PC-9 (cell line): ENCODE data around the gene ESPNL. TPM values are rescaled to one million over a fixed set of nuclear protein-coding genes. Genes with fewer than 3 reads are reported as not detected.
"Not testable (repeated sequence)": the region's sequence is repeated elsewhere in the genome, so short reads cannot be mapped to it uniquely, and the experiment has no call there.

ENCODE experiments used
- BruUV-seq: library from RNA; stranded (reverse); fragments of 400-500 nt; replicated peaks from 2 replicates; lab custom pipeline; 2021; lab: Mats Ljungman, UMichigan
- CTCF ChIA-PET: fragments of 300-600 bp; sonication (Branson Sonifier 250); formaldehyde crosslinking; loops from one replicate; lab custom pipeline; 2022; ENCODE audit warnings: antibody characterized with exemption; lab: Charles Lee
- POLR2A ChIA-PET: fragments of 300-600 bp; sonication (Branson Sonifier 250); formaldehyde crosslinking; loops from one replicate; lab custom pipeline; 2022; ENCODE audit warnings: antibody characterized with exemption; ENCODE audit not compliant: unreplicated experiment; lab: Charles Lee
- DNase-seq, 2 experiments: peaks; one replicate each; pipeline versions ENCODE4 v3.0.0 to v3.0.0-alpha.2; 2015 to 2022; ENCODE audit warnings: mixed read lengths in 1 of 2
- H2AFZ ChIP-seq: fragments of 200-600 bp; sonication (generic); 2 replicates; pipeline ENCODE4 v1.8.1; 2017; ENCODE audit warnings: antibody characterized with exemption
- H3F3A ChIP-seq: fragments of 200-600 bp; sonication (generic); 2 replicates; pipeline ENCODE4 v1.8.1; 2017; ENCODE audit warnings: antibody characterized with exemption, mild to moderate bottlenecking, low read depth; ENCODE audit not compliant: insufficient read depth
- H3K27ac ChIP-seq: fragments of 200-600 bp; sonication (generic); 2 replicates; pipeline ENCODE4 v1.6.1; 2016; ENCODE audit warnings: mixed run types
- H3K27me3 ChIP-seq: fragments of 200-600 bp; sonication (generic); 2 replicates; pipeline ENCODE4 v1.6.1; 2016; ENCODE audit warnings: low read depth, mixed run types; ENCODE audit not compliant: insufficient read depth
- H3K36me3 ChIP-seq: fragments of 200-600 bp; sonication (generic); 2 replicates; pipeline ENCODE4 v1.6.1; 2016; ENCODE audit warnings: low read depth, mixed run types
- H3K4me1 ChIP-seq: fragments of 200-600 bp; sonication (generic); replicated peaks from 2 replicates; pipeline ENCODE4 v1.6.1; 2016; ENCODE audit warnings: mixed run types; ENCODE audit not compliant: insufficient read depth
- H3K4me2 ChIP-seq: fragments of 200-600 bp; sonication (generic); 2 replicates; pipeline ENCODE4 v1.6.1; 2017; ENCODE audit warnings: mixed run types
- H3K4me3 ChIP-seq: fragments of 200-600 bp; sonication (generic); 2 replicates; pipeline ENCODE4 v1.6.1; 2016; ENCODE audit warnings: mixed run types
- H3K79me2 ChIP-seq: fragments of 200-600 bp; sonication (generic); 2 replicates; pipeline ENCODE4 v1.6.1; 2017; ENCODE audit warnings: low read depth, mixed run types
- H3K9me2 ChIP-seq: fragments of 200-600 bp; sonication (generic); 2 replicates; pipeline ENCODE4 v1.8.1; 2017; ENCODE audit warnings: mild to moderate bottlenecking; ENCODE audit not compliant: insufficient read depth
- H3K9me3 ChIP-seq: fragments of 200-600 bp; sonication (generic); 2 replicates; pipeline ENCODE4 v1.8.1; 2016; ENCODE audit warnings: low read depth; ENCODE audit not compliant: insufficient read depth
- H4K20me1 ChIP-seq: fragments of 200-600 bp; sonication (generic); 2 replicates; pipeline ENCODE4 v1.8.1; 2017; ENCODE audit not compliant: insufficient read depth
- CTCF ChIP-seq: fragments of 200-600 bp; sonication (generic); conservative IDR thresholded peaks from 2 replicates; pipeline ENCODE4 v1.6.1; 2017; ENCODE audit warnings: mixed run types, antibody characterized with exemption, mild to moderate bottlenecking, moderate library complexity
- EZH2 ChIP-seq: fragments of 200-600 bp; sonication (generic); IDR thresholded peaks from 2 replicates; pipeline ENCODE4 v1.8.0; 2017; ENCODE audit warnings: antibody characterized with exemption, low read depth
- intact Hi-C: fragments of 100-400 bp; cut with micrococcal nuclease; formaldehyde crosslinking; loops from one replicate; pipeline ENCODE4 v1.10.0; 2022; ENCODE audit not compliant: unreplicated experiment
- total RNA-seq: library from RNA; stranded (reverse); gene quantifications from 2 replicates; pipeline ENCODE4 v1.2.3, GENCODE V29; 2021

Gene ESPNL
- total RNA-seq, 1 experiment from 2014 or later = 1.1 TPM

- Histone ChIP-seq H3F3A (peaks cover 47% of the 10 kb centered on the region), H3K27me3 (no peaks in the 10 kb centered on the region), H3K4me2 (peak overlapping the region; percentile 60), H3K36me3 (peaks cover 24% of the 10 kb centered on the region; the same call in 1 of the 2 replicates), H3K9me3 (no peaks in the 10 kb centered on the region), H4K20me1 (no peaks in the 10 kb centered on the region), H2AFZ (no peak overlapping the region), H3K4me3 (peak overlapping the region; percentile 7; the same call in 1 of the 2 replicates), H3K4me1 (peaks cover 26% of the 10 kb centered on the region), H3K9me2 (no peaks in the 10 kb centered on the region), H3K79me2 (no peaks in the 10 kb centered on the region), H3K27ac (peak overlapping the region; percentile 90)
- intact Hi-C loops = no loop called here
- no TSS peak for BruUV-seq
- CTCF ChIA-PET = no interaction called here
- POLR2A ChIA-PET = interaction anchor here (0.5 to 0.7 kb wide), 2 partner anchors 12 to 305 kb away, joined by 8 to 17 read pairs; no protein-coding TSS in a partner anchor
- DNase-seq = peak in 1 of 2 experiments; percentile 57
- TF ChIP-seq CTCF (no peak), EZH2 (no peak)
Measured at GRCh38 chr2:238169708-238170251, 69.6 kb downstream of the ESPNL start.

- CTCF ChIA-PET = no interaction called here
- peaks cover 47% of the 10 kb centered on the region for H3F3A ChIP-seq
- H3K4me1 ChIP-seq = peaks cover 26% of the 10 kb centered on the region
- DNase-seq = no peak
- H3K4me3 ChIP-seq = no peak overlapping the region
- intact Hi-C loops = no loop called here
- POLR2A ChIA-PET = no interaction called here
- no peak overlapping the region for H2AFZ ChIP-seq
- no peaks in the 10 kb centered on the region for H4K20me1 ChIP-seq
- BruUV-seq = no TSS peak
- peak overlapping the region; percentile 60; the same call in 1 of the 2 replicates for H3K4me2 ChIP-seq
- H3K27ac ChIP-seq = peak overlapping the region; percentile 90
- H3K9me2 ChIP-seq = no peaks in the 10 kb centered on the region
- no peaks in the 10 kb centered on the region for H3K79me2 ChIP-seq
- no peaks in the 10 kb centered on the region for H3K9me3 ChIP-seq
- H3K36me3 ChIP-seq = peaks cover 24% of the 10 kb centered on the region; the same call in 1 of the 2 replicates
- H3K27me3 ChIP-seq = no peaks in the 10 kb centered on the region
- TF ChIP-seq EZH2 = no peak
- TF ChIP-seq CTCF = no peak
Measured at GRCh38 chr2:238170386-238171071, 70.4 kb downstream of the ESPNL start.

GRCh38 chr2:238171072-238171431, 70.9 kb downstream of the ESPNL start:
- H3K4me3 ChIP-seq, H3K9me3 ChIP-seq, H4K20me1 ChIP-seq, H3K79me2 ChIP-seq, CTCF ChIA-PET, H3K27me3 ChIP-seq, intact Hi-C loops, DNase-seq, H3K9me2 ChIP-seq, BruUV-seq, H3K4me2 ChIP-seq, H2AFZ ChIP-seq, POLR2A ChIA-PET: not testable (repeated sequence)
- Histone ChIP-seq H3K27ac (peak overlapping the region; percentile 90; the same call in 1 of the 2 replicates), H3K36me3 (peaks cover 24% of the 10 kb centered on the region; the same call in 1 of the 2 replicates), H3F3A (peaks cover 42% of the 10 kb centered on the region), H3K4me1 (peaks cover 26% of the 10 kb centered on the region)
